ENCODE data around the gene COL26A1.

COL26A1 gene

GRCh38 chr7:101362334-101363195, at the start of gene COL26A1:
COL26A1 (plus strand) TSS chr7:101362875; CDS start chr7:101363033, 158 bp downstream.
- ChIA-PET POLR2A (interaction anchor here (0.6 to 2.5 kb wide), 6 partner anchors 12 to 132 kb away, joined by 3 to 14 read pairs (median 4); partner anchors contain the start of gene IFT22), CTCF (interaction anchor here (0.6 to 3.1 kb wide), 14 partner anchors 11 to 232 kb away, joined by 3 to 37 read pairs (median 4); partner anchors contain the start of gene IFT22)
- TF ChIP-seq ZBTB26 (tag by site-specific recombination; optimal IDR thresholded peaks at IDR 0.05): peak; percentile 68
- no peak for TF ChIP-seq ZNF645 (tag by site-specific recombination; IDR thresholded peaks at IDR 0.05)
- TF ChIP-seq ZNF596 (tag by site-specific recombination; IDR thresholded peaks at IDR 0.05): no peak
- TF ChIP-seq ZNF600 (tag by site-specific recombination; IDR thresholded peaks at IDR 0.05): peak; percentile 62; the same call in 1 of the 2 replicates
- TF ChIP-seq ZBTB17 (tag by site-specific recombination; IDR thresholded peaks at IDR 0.05): 0 out of 2 replicates have a peak, but pooled peaks have one; percentile 16
- TF ChIP-seq ZNF514 (tag by site-specific recombination; IDR thresholded peaks at IDR 0.05): no peak
- peak; percentile 53 for TF ChIP-seq EGR2 (tag by site-specific recombination; IDR thresholded peaks at IDR 0.05; ENCODE audit: low read depth)
- no peak for TF ChIP-seq ZNF658 (tag by site-specific recombination; IDR thresholded peaks at IDR 0.05)
- no peak for TF ChIP-seq ZFP69B (tag by site-specific recombination; IDR thresholded peaks at IDR 0.05)
- TF ChIP-seq ZNF155 (tag by site-specific recombination; IDR thresholded peaks at IDR 0.05): no peak
- peak; percentile 86 for TF ChIP-seq ZBTB20 (tag by site-specific recombination; IDR thresholded peaks at IDR 0.05)
- TF ChIP-seq ZFHX2 (tag by site-specific recombination; conservative IDR thresholded peaks at IDR 0.05): peak; percentile 65; the same call in 1 of the 2 replicates
- TF ChIP-seq BCL11A (tag by site-specific recombination; IDR thresholded peaks at IDR 0.05; ENCODE audit: low read depth): no peak
- TF ChIP-seq KLF9 (tag by site-specific recombination; IDR thresholded peaks at IDR 0.05; ENCODE audit: low read depth): peak; percentile 28; the same call in 1 of the 2 replicates
- TF ChIP-seq ZNF558 (tag by site-specific recombination; IDR thresholded peaks at IDR 0.05): no peak
- no peak for TF ChIP-seq REST (tag by site-specific recombination; IDR thresholded peaks at IDR 0.05)
- TF ChIP-seq ZNF560 (tag by site-specific recombination; IDR thresholded peaks at IDR 0.05; ENCODE audit: borderline replicate concordance): no peak
- no peak for TF ChIP-seq ATF2 (tag by site-specific recombination; IDR thresholded peaks at IDR 0.05; ENCODE audit: low read depth)
- TF ChIP-seq MYNN (tag by site-specific recombination; IDR thresholded peaks at IDR 0.05; ENCODE audit: borderline replicate concordance): no peak
- TF ChIP-seq ZNF513 (tag by site-specific recombination; IDR thresholded peaks at IDR 0.05): no peak
- TF ChIP-seq ZNF112 (tag by site-specific recombination; IDR thresholded peaks at IDR 0.05): no peak
- no peak for TF ChIP-seq ZNF571 (tag by site-specific recombination; IDR thresholded peaks at IDR 0.05)
- TF ChIP-seq RBAK (tag by site-specific recombination; IDR thresholded peaks at IDR 0.05): no peak
- no peak for TF ChIP-seq ZIC2 (tag by site-specific recombination; IDR thresholded peaks at IDR 0.05)
- Histone ChIP-seq H3K4me3 (ENCODE audit: low read depth, low read length) (peak within 1 kb of the TSS; percentile 53), H3K4me1 (ENCODE audit: control insufficient read depth, insufficient read depth, low read length) (no peaks in the 10 kb centered on the region), H3K9me3 (ENCODE audit: control insufficient read depth, insufficient read depth, low read depth, low read length) (no peaks in the 10 kb centered on the region), H3K36me3 (ENCODE audit: control insufficient read depth in 2 of 2, insufficient read depth in 1 of 2, low read length in 2 of 2) (no peaks in the 10 kb centered on the region), H3K27ac (ENCODE audit: extremely low read depth, low read depth, low read length) (peak within 1 kb of the TSS; percentile 66; the same call in 1 of the 2 replicates)
